Measurements from ENCODE around the gene DHX32.

Gene DHX32

GRCh38 chr10:125848371-125848770 lies 32.7 kb downstream of the DHX32 start:
- in situ Hi-C loops (cut with MboI; ENCODE audit: low sequenced_read_pairs) = no loop called here

DNA sequence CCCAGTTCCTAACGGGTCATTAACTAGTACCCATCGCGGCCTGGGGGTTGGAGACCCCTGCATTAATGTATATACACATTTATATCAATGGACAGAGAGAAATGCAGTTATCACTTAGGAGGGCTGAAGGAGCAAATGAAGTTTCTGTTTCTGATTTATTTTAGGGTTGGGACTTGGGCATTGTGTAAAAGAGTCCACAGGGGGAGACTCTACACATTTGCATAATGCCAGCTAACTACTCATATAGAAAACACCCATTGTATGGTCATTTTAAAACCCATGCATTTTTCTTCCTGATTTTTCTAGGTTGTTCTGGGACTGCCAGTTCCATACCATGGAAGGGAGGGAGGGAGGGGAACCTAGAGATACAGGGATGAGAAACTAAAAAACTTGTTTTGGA lies 34.2 kb downstream of the DHX32 start:
- in situ Hi-C loops (cut with MboI; ENCODE audit: low sequenced_read_pairs) = no loop called here

DNA sequence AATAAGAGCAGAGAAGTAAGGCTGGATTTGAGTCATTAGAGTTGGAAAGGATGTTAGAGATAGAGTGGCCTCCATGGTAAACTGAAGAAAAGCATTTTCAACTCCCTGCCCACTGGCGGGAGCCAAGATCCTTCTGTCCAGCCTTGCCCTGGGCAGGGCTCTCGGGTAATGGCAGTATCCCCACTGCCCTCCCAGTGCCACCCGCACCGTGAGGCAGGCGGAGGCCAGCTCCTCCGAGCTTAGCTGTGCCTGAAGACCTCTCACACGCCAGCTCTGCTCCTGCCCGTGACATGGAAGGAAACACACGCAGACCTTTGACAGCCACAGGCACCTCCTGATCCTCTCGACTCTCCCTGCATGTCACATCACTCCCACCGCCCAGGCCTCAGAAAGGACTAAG lies 35.5 kb downstream of the DHX32 start:
- in situ Hi-C loops (cut with MboI; ENCODE audit: low sequenced_read_pairs) = no loop called here

GRCh38 chr10:125844751-125845221 lies 36.3 kb downstream of the DHX32 start:
- in situ Hi-C loops (cut with MboI; ENCODE audit: low sequenced_read_pairs) = no loop called here

DNA sequence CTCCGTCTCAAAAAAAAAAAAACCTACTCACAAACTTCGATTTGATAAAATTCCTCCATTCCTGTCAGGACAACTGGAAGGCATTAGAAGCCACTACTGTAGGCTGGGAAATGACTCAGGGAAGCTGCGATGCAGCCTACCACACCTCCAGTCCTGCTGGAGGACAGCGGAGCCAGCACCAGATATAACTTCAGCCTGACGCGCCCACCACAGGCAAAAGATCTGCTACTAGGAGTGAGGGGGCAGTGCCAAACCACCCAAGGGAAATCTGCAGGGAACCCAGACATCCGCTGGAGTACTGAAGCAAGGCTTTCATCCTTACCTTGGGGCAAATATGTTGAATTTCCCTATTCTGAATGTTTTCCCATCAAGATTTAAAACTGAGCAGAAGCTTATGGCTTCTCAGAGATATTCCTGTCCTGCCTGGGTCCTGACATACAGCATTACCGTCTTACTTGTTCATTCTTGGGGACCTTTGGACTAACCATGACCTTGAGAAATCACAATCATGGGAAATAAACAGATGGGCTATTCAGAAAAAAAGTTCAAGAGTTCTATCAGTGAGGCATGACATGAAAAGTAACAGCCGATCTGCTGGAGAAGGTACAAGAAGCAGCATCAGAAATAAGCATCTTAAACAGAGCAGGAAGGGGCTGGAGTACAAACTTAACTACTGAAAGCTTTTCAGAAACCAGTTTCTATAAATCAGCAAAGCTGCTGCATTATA lies 37.3 kb downstream of the DHX32 start:
- in situ Hi-C loops (cut with MboI; ENCODE audit: low sequenced_read_pairs) = no loop called here

GRCh38 chr10:125840955-125841354 lies 40.1 kb downstream of the DHX32 start:
- in situ Hi-C loops (cut with MboI; ENCODE audit: low sequenced_read_pairs) = no loop called here

DNA sequence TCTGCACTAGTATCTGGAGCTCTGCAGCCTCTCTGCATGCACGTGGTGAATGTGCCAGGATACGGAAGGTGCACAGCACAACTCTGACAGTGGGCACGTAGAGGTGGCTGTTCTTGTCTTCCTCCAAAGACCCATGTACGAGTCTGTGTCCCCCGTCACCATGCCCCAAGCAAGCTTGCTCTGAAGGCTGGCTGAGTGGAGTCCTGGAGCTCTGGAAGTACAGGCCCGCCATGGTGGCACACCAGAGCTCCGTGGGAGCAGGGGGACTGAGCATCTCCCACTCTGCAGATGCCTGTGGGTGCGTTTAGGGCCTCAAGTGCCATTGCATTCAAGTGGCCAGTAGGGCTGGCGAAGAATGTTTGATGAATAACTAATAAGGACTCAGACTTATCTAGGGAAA lies 40.7 kb downstream of the DHX32 start:
- in situ Hi-C loops (cut with MboI; ENCODE audit: low sequenced_read_pairs) = no loop called here

DNA sequence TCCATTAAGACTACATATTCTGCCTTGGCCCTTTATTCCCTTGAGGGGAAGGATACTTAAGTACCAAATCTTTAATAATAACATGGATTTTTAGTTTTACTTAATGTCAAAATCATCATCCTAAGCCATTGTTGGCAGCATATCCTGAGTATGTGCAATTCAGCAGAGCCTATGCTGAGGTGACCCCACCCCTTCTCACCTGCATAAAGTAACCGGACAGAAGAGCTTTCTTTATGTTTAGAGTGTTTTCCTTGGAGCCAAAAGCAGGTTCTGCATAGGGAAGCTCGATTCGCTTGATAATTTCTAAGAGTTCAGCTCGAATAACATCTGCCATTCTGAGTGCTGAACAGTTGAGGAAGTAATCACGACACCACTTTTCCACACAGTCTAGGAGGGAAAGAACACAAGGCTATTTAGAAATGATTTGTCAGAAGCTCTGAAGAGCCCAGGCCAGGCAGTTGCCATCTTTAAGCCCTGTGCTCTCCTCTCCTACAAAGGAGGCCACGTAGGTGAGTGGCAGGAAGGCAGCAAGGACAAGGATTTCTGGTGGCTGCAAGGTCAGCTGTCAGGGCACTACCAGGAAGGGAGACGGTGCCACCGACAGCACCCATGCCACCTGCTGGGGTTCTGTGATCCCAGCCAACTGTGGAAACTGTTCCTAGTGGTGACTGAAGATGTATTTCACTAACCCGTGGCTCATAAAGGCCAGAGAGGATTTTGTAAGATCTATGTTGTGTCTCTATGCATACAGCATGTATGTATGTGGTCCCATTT lies 42.1 kb downstream of the DHX32 start:
- in situ Hi-C loops (cut with MboI; ENCODE audit: low sequenced_read_pairs) = no loop called here

DNA sequence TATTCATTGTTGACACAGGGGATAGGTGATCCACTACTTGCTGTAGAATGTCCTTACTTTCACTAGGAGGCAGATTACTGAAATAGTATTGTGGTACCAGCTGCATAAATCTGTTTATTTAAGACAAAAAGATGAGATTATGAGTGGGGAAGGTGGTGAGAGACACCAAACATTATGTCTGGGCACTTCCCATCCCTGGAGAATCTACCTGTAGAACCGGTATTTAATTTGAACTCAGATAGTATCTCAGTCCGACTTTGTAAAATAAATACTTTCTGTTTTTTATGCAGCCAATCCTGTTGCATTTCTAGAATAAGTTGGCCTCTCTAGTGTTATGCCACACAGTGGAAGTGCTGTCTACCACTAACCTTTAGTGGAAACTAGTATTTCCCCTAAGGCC lies 44.3 kb downstream of the DHX32 start:
- in situ Hi-C loops (cut with MboI; ENCODE audit: low sequenced_read_pairs) = no loop called here

DNA sequence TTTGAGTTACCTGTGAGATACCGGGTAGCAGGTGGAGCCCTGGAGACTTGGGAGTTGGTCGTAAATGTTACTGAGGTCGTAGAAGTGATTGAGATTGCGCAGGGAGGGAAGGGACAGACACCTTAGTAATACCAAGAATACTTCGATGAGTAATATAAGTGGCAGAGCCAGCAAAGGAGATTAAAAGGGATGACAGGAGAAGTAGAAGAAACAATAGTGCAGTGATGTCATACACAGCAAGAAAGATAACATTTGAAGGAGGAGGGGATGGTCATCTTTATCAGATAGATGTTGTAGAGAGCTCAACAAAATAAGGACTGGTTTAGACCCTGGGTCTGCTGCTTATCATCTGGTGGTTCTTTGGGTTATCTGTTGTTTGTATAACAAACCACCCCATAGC lies 52.8 kb downstream of the DHX32 start:
- in situ Hi-C loops (cut with MboI; ENCODE audit: low sequenced_read_pairs) = no loop called here

GRCh38 chr10:125827133-125827532 lies 54.0 kb downstream of the DHX32 start:
- in situ Hi-C loops (cut with MboI; ENCODE audit: low sequenced_read_pairs) = no loop called here

- in situ Hi-C loops (cut with MboI; ENCODE audit: low sequenced_read_pairs) = no loop called here
Observed at GRCh38 chr10:125824736-125825135, 56.4 kb downstream of the DHX32 start.

DNA sequence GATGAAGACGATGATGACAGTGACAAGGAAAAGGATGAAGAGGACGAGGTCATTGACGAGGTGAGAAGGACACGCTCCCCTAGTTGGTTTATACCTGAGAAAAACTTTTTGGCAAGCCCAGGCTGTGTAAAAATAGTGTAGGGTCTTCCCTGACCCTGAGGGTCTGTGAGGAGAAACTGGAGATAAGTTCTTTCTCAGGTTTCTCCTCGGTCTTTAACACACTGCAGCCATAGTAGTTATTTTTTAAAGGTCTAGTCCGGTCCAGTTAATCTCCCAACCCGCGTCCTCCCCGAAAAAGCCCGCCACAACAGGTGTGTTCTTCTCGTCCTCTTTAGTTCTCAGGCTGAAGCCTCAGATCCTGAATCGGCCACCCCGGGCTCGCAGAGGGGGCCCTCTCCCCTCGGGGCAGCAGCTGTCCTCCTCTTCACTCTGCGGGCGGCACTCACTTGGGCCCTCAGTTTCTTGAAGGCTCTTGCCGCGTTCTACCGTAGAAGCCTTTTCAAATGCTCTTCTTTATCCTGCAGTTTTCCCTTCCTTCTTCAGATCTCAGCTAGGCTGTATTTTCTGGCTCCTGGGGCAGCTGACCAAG lies 57.3 kb downstream of the DHX32 start:
- in situ Hi-C loops (cut with MboI; ENCODE audit: low sequenced_read_pairs) = no loop called here

DNA sequence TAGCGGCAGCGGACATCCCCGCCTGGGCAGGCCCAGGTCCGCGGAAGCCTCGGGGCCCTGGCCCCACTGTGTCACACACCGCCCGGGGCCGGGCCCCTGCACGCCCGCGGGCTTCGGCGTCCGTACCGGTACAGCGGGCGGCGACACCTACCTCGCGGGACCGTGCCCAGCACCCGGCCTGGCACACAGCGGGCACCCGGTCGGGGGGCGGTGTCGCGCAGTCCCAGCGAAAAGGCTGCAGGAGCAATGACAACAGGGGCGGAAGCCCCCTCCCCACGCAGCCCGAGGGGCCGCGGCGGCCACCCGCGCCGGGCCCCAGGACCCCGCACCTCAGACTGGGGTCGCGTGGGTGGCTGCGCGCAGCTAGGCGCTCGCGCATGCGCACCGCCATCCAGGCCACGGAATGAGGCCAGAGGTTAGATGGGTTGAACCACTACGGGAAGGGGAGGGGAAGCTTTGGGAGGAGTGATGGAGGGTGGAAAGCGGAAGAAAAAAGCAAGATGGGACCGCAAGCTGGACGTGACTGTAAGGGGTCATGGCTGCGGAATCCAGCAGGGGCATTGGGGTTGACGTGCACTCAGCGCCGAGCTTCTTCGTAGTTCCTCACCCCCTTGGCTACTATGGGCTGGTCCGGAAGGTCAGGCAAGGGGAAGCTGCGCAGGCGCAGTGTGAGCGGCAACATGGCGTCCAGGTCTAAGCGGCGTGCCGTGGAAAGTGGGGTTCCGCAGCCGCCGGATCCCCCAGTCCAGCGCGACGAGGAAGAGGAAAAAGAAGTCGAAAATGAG lies 58.0 kb downstream of the DHX32 start, which contains the start of the genes BCCIP and UROS:
Gene BCCIP (plus strand): TSS at position 669 of the 785 bp plus-strand sequence. CDS start 12 bp downstream, at position 681.
Gene UROS (minus strand): TSS at position 381 of the 785 bp plus-strand sequence. CDS start 6,759 bp downstream, outside the sequence.
- in situ Hi-C loops (cut with MboI; ENCODE audit: low sequenced_read_pairs) = no loop called here

- in situ Hi-C loops (cut with MboI; ENCODE audit: low sequenced_read_pairs) = no loop called here
Observed at GRCh38 chr10:125820701-125821100, 60.4 kb downstream of the DHX32 start.

- in situ Hi-C loops (cut with MboI; ENCODE audit: low sequenced_read_pairs) = no loop called here
Observed at GRCh38 chr10:125817337-125817946, 63.6 kb downstream of the DHX32 start.

DNA sequence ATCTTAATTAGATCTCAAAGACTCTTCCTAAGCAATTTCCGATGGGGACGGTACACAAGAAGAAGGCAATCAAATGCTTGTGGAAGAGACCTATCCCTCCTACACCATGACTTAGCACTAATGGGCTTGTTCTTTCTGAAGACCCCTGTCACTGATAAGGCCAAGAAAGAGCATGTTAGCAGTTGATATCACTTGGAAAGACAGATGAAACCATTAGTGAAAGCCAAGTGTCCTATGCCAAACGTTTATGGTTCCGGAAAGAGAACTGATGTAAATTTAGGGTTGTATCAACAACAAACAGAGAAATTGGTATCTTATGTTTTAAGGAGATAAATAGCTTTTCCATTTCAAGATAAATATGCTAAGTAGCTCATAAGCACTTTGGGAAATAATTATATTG lies 64.5 kb downstream of the DHX32 start:
- in situ Hi-C loops (cut with MboI; ENCODE audit: low sequenced_read_pairs) = no loop called here

- in situ Hi-C loops (cut with MboI; ENCODE audit: low sequenced_read_pairs) = no loop called here
Observed at GRCh38 chr10:125815764-125816163, 65.3 kb downstream of the DHX32 start.

GRCh38 chr10:125812128-125812750 lies 68.9 kb downstream of the DHX32 start:
- in situ Hi-C loops (cut with MboI; ENCODE audit: low sequenced_read_pairs) = no loop called here

DNA sequence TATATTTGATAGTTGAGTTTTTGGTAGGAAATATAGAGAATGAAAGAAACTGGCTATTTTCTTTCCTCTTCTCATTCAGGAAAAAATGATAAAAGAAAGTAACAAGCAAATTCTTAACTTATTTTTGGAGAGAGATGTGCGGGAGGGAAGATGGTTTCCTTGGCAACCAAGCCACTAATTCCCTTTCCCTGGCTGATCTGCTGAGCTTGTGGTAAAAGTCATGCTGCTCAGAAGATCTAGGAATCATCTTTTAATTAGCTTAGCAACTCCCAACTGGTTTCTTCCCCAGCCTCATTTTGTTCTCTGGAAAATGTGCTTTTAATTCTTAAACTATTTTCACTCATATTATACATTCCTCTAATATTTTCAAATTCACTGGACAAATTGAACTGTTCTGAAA lies 69.8 kb downstream of the DHX32 start:
- in situ Hi-C loops (cut with MboI; ENCODE audit: low sequenced_read_pairs) = no loop called here

All from HL-60/S4 (cell line).